Measurements from ENCODE around the gene FBXO3.

FBXO3 gene

DNA sequence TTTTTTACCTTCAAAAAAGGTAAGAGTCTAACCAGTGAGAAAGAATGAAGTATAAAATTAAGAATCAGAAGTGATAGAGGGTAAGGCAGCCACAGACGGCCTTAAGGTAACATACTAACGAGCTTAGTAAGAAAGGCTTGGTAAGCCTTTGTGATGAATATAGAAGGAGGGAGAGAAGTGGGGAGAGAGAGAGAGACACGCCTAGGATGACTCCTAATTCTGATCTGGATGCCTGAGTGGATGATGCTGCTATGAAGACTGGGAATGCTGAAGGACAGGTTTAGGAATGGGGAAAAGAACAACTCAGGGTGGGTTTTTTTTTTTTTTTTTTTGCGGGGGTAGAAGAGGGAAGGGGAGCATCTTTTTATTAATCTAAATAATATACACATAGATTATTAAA is 4.8 kb downstream of the FBXO3 start:
- no peak overlapping the region for H3K4me2 ChIP-seq (ENCODE audit: low read length)

DNA sequence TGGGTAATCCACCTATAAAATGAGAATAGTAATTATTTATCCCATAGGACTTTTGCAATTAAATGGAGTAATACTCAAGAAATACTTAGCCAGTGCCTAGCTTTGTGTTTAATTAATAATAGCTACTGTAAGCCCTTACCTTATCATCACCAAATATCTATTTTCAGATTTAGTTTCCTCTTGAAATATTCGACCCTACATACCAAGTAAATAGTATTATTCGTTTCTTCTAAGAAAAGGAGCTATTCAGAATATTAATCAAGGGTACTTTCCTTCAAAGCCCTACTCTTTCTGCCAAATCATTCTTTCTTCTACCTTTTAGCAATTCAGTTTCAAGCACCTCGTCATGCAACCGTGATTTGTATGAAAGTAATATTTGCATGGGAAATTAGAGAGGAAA is 6.7 kb downstream of the FBXO3 start:
- H3K9me3 ChIP-seq (ENCODE audit: control insufficient read depth, insufficient read depth, low read length), result no peaks in the 10 kb centered on the region
- 0 out of 2 replicates have a peak, but pooled peaks cover 3% of the 10 kb centered on the region for H4K20me1 ChIP-seq (ENCODE audit: control insufficient read depth, insufficient read depth, low read depth, low read length)
- H3K9me2 ChIP-seq (replicated peaks; ENCODE audit: control insufficient read depth, low read length), result no peaks in the 10 kb centered on the region
- H3K27ac ChIP-seq (ENCODE audit: low read depth, low read length), result no peak overlapping the region
- no peaks in the 10 kb centered on the region for H3K27me3 ChIP-seq (ENCODE audit: control insufficient read depth, low read length)
- peaks cover 13% of the 10 kb centered on the region for H3K79me2 ChIP-seq (ENCODE audit: control insufficient read depth, low read length)
- peaks cover 30% of the 10 kb centered on the region for H3K36me3 ChIP-seq (ENCODE audit: control insufficient read depth, low read length)
- no peak overlapping the region for H3K4me3 ChIP-seq (ENCODE audit: low read length)
- no peak for TF ChIP-seq EZH2phosphoT487 (IDR thresholded peaks at IDR 0.05; ENCODE audit: borderline replicate concordance, low read length)
- TF ChIP-seq, protein P1, sequence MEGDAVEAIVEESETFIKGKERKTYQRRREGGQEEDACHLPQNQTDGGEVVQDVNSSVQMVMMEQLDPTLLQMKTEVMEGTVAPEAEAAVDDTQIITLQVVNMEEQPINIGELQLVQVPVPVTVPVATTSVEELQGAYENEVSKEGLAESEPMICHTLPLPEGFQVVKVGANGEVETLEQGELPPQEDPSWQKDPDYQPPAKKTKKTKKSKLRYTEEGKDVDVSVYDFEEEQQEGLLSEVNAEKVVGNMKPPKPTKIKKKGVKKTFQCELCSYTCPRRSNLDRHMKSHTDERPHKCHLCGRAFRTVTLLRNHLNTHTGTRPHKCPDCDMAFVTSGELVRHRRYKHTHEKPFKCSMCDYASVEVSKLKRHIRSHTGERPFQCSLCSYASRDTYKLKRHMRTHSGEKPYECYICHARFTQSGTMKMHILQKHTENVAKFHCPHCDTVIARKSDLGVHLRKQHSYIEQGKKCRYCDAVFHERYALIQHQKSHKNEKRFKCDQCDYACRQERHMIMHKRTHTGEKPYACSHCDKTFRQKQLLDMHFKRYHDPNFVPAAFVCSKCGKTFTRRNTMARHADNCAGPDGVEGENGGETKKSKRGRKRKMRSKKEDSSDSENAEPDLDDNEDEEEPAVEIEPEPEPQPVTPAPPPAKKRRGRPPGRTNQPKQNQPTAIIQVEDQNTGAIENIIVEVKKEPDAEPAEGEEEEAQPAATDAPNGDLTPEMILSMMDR (IDR thresholded peaks at IDR 0.05; ENCODE audit: low read depth, low read length, poor library complexity, severe bottlenecking), result no peak
- no peaks in the 10 kb centered on the region for H3F3A ChIP-seq (ENCODE audit: control insufficient read depth, insufficient read depth)
- H3K4me1 ChIP-seq (ENCODE audit: control insufficient read depth, low read length), result peaks cover 13% of the 10 kb centered on the region
- H3K4me2 ChIP-seq (ENCODE audit: low read length), result no peak overlapping the region

More for the DNA sequence above, 4.8 kb downstream of the FBXO3 start:
- TF ChIP-seq, protein P1 (IDR thresholded peaks at IDR 0.05; ENCODE audit: low read depth, low read length, poor library complexity, severe bottlenecking), result no peak
- no peak for TF ChIP-seq EZH2phosphoT487 (IDR thresholded peaks at IDR 0.05; ENCODE audit: borderline replicate concordance, low read length)
- Histone ChIP-seq H3K9me3 (ENCODE audit: control insufficient read depth, insufficient read depth, low read length) (no peaks in the 10 kb centered on the region), H3K27me3 (ENCODE audit: control insufficient read depth, low read length) (peaks cover under 1% of the 10 kb centered on the region; the same call in 1 of the 2 replicates), H3K4me3 (ENCODE audit: low read length) (no peak overlapping the region), H3K27ac (ENCODE audit: low read depth, low read length) (no peak overlapping the region), H4K20me1 (ENCODE audit: control insufficient read depth, insufficient read depth, low read depth, low read length) (0 out of 2 replicates have a peak, but pooled peaks cover 3% of the 10 kb centered on the region), H3F3A (ENCODE audit: control insufficient read depth, insufficient read depth) (no peaks in the 10 kb centered on the region), H3K9me2 (replicated peaks; ENCODE audit: control insufficient read depth, low read length) (no peaks in the 10 kb centered on the region), H3K36me3 (ENCODE audit: control insufficient read depth, low read length) (peaks cover 26% of the 10 kb centered on the region), H3K79me2 (ENCODE audit: control insufficient read depth, low read length) (peaks cover 29% of the 10 kb centered on the region), H3K4me1 (ENCODE audit: control insufficient read depth, low read length) (peaks cover 21% of the 10 kb centered on the region)

DNA sequence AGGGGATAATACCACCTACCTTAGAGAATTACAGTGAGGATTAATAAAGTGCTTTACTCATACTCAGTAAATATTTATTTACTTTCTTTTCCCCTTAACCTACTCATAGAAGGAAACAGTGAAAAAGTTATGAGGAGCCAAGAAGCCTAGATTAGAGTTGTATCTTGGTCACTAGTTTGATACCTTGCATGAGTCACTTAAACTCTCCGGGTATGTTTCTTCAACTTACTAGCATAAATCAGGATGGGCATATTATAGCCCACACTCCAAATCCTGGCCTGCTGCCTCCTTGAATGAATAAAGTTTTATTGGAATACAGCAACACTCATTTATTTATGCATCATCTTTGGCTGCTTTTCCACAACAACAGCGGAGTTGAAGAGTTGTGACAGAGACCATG is 8.2 kb downstream of the FBXO3 start:
- Histone ChIP-seq H3K27me3 (ENCODE audit: control insufficient read depth, low read length) (no peaks in the 10 kb centered on the region), H4K20me1 (ENCODE audit: control insufficient read depth, insufficient read depth, low read depth, low read length) (no peaks in the 10 kb centered on the region), H3K4me2 (ENCODE audit: low read length) (no peak overlapping the region), H3F3A (ENCODE audit: control insufficient read depth, insufficient read depth) (no peaks in the 10 kb centered on the region), H3K4me1 (ENCODE audit: control insufficient read depth, low read length) (peaks cover 9% of the 10 kb centered on the region), H3K4me3 (ENCODE audit: low read length) (no peak overlapping the region), H3K9me2 (replicated peaks; ENCODE audit: control insufficient read depth, low read length) (no peaks in the 10 kb centered on the region), H3K27ac (ENCODE audit: low read depth, low read length) (no peak overlapping the region), H3K36me3 (ENCODE audit: control insufficient read depth, low read length) (peaks cover 33% of the 10 kb centered on the region), H3K79me2 (ENCODE audit: control insufficient read depth, low read length) (no peaks in the 10 kb centered on the region), H3K9me3 (ENCODE audit: control insufficient read depth, insufficient read depth, low read length) (no peaks in the 10 kb centered on the region)
- TF ChIP-seq EZH2phosphoT487 (IDR thresholded peaks at IDR 0.05; ENCODE audit: borderline replicate concordance, low read length), result no peak
- TF ChIP-seq, protein P1 (IDR thresholded peaks at IDR 0.05; ENCODE audit: low read depth, low read length, poor library complexity, severe bottlenecking), result no peak
